Esophagus squamous epithelium (tissue), 4 donors: Measurements from ENCODE around the gene GTF3C1.

ENCODE experiments used
- CTCF ChIP-seq, 6 experiments: fragments of 450-650 bp in 4 of 6; fragments of 200-600 bp in 2 of 6; sonication (generic) in 2 of 6; IDR thresholded peaks; one replicate each; pipeline ENCODE4 v1.5.1; 2016 to 2019; ENCODE audit warnings: antibody characterized with exemption in 6 of 6, mild to moderate bottlenecking in 4 of 6, moderate library complexity in 4 of 6
- POLR2A ChIP-seq, 4 donors: fragments of 450-650 bp; IDR thresholded peaks; one replicate each; pipeline ENCODE4 v1.6.1; 2017; ENCODE audit warnings: antibody characterized with exemption in 4 of 4, mild to moderate bottlenecking in 4 of 4, moderate library complexity in 3 of 4

GRCh38 chr16:27495191-27495590 lies 54.5 kb downstream of the GTF3C1 start:
- no peak for TF ChIP-seq CTCF (IDR thresholded peaks at IDR 0.05)
- TF ChIP-seq POLR2A (IDR thresholded peaks at IDR 0.05): no peak
